Loucy (cell line): ENCODE measurements around the gene PSME4.

ENCODE experiments used
- H2AFZ ChIP-seq: fragments of 200-600 bp; sonication (generic); 2 replicates; pipeline ENCODE4 v1.6.0; 2016; ENCODE audit warnings: antibody characterized with exemption, mild to moderate bottlenecking, low read length, moderate library complexity
- H3F3A ChIP-seq: fragments of 200-600 bp; 2 replicates; pipeline ENCODE4 v1.6.0; 2016; ENCODE audit warnings: antibody characterized with exemption, low read depth, mild to moderate bottlenecking
- H3K27me3 ChIP-seq: fragments of 200-600 bp; sonication (generic); 2 replicates; pipeline ENCODE4 v1.6.1; 2014; ENCODE audit warnings: low read length, mild to moderate bottlenecking; ENCODE audit not compliant: insufficient read depth, poor library complexity, severe bottlenecking
- H3K36me3 ChIP-seq: fragments of 200-600 bp; sonication (generic); 2 replicates; pipeline ENCODE4 v1.6.1; 2016; ENCODE audit warnings: low read length; ENCODE audit not compliant: insufficient read depth
- H3K4me1 ChIP-seq: fragments of 200-600 bp; sonication (generic); 2 replicates; pipeline ENCODE4 v1.5.1; 2014; ENCODE audit warnings: low read length, mild to moderate bottlenecking; ENCODE audit not compliant: insufficient read depth, poor library complexity, severe bottlenecking
- H3K4me2 ChIP-seq: fragments of 200-600 bp; sonication (generic); 2 replicates; pipeline ENCODE4 v1.6.0; 2014; ENCODE audit warnings: antibody characterized with exemption, low read length, low read depth, mild to moderate bottlenecking; ENCODE audit not compliant: poor library complexity, severe bottlenecking
- H3K4me3 ChIP-seq: fragments of 200-600 bp; sonication (generic); 2 replicates; pipeline ENCODE4 v1.5.1; 2014; ENCODE audit warnings: low read length, mild to moderate bottlenecking, mixed read lengths; ENCODE audit not compliant: poor library complexity, severe bottlenecking
- H3K79me2 ChIP-seq: fragments of 200-600 bp; sonication (generic); 2 replicates; pipeline ENCODE4 v1.6.1; 2014; ENCODE audit warnings: low read length; ENCODE audit not compliant: insufficient read depth
- H3K9ac ChIP-seq: fragments of 200-600 bp; sonication (generic); 2 replicates; pipeline ENCODE4 v1.6.0; 2014; ENCODE audit warnings: mild to moderate bottlenecking, low read depth, low read length, moderate library complexity; ENCODE audit not compliant: poor library complexity, severe bottlenecking
- H3K9me2 ChIP-seq: fragments of 200-600 bp; sonication (generic); replicated peaks from 2 replicates; pipeline ENCODE4 v1.6.1; 2016; ENCODE audit warnings: low read depth, low read length, mixed read lengths
- H3K9me3 ChIP-seq: fragments of 200-600 bp; sonication (generic); 2 replicates; pipeline ENCODE4 v1.6.1; 2014; ENCODE audit warnings: mild to moderate bottlenecking, antibody characterized with exemption, low read length, low read depth; ENCODE audit not compliant: insufficient read depth
- H4K20me1 ChIP-seq: fragments of 200-600 bp; sonication (generic); 2 replicates; pipeline ENCODE4 v1.6.0; 2014; ENCODE audit warnings: antibody characterized with exemption, low read length, mild to moderate bottlenecking; ENCODE audit not compliant: insufficient read depth, poor library complexity, severe bottlenecking
- CTCF ChIP-seq: fragments of 200-600 bp; sonication (generic); conservative IDR thresholded peaks from 2 replicates; pipeline ENCODE4 v1.5.1; 2014; ENCODE audit warnings: mild to moderate bottlenecking, antibody characterized with exemption, low read length
- EZH2phosphoT487 ChIP-seq: fragments of 200-600 bp; IDR thresholded peaks from 2 replicates; pipeline ENCODE4 v1.6.1; 2018; ENCODE audit warnings: antibody characterized with exemption, mild to moderate bottlenecking, moderate library complexity, borderline replicate concordance

Gene PSME4

DNA sequence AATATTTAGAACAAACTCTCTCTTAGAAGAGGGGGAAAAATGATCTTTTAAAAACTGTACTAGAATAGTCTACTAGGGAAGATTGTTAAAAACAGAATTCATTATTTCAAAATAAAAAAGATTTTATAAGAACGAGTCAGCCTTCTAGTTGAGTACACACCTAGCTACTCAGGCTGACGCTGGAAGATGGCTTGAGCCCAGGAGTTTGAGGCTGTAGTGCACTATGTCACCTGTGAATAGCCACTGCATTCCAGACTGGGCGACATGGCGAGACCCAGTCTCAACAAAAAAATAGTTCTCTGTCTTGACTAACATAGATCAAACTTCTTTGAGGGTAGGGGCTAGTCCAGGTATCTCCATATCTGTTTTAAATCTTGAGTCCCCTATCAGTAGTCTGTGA is 150.1 kb downstream of the PSME4 start:
- H3F3A ChIP-seq = no peaks in the 10 kb centered on the region
- no peak overlapping the region for H3K9ac ChIP-seq
- H2AFZ ChIP-seq = no peak overlapping the region
- no peaks in the 10 kb centered on the region for H3K9me2 ChIP-seq
- no peaks in the 10 kb centered on the region for H3K4me1 ChIP-seq
- no peak overlapping the region for H3K4me2 ChIP-seq
- no peaks in the 10 kb centered on the region for H3K79me2 ChIP-seq
- H3K36me3 ChIP-seq = peaks cover 36% of the 10 kb centered on the region; the same call in 1 of the 2 replicates
- H4K20me1 ChIP-seq = no peaks in the 10 kb centered on the region
- no peak overlapping the region for H3K4me3 ChIP-seq
- TF ChIP-seq EZH2phosphoT487 = no peak
- TF ChIP-seq CTCF = no peak
- no peaks in the 10 kb centered on the region for H3K9me3 ChIP-seq
- no peaks in the 10 kb centered on the region for H3K27me3 ChIP-seq

GRCh38 chr2:53820048-53820447 is 150.7 kb downstream of the PSME4 start:
- Histone ChIP-seq H3K9ac (no peak overlapping the region), H3K36me3 (peaks cover 43% of the 10 kb centered on the region; the same call in 1 of the 2 replicates), H3K79me2 (no peaks in the 10 kb centered on the region), H3K9me2 (no peaks in the 10 kb centered on the region), H2AFZ (no peak overlapping the region), H3K4me1 (no peaks in the 10 kb centered on the region), H3F3A (no peaks in the 10 kb centered on the region), H3K4me2 (no peak overlapping the region), H3K27me3 (no peaks in the 10 kb centered on the region), H3K9me3 (no peaks in the 10 kb centered on the region), H4K20me1 (no peaks in the 10 kb centered on the region), H3K4me3 (no peak overlapping the region)
- TF ChIP-seq EZH2phosphoT487 = no peak
- no peak for TF ChIP-seq CTCF

GRCh38 chr2:53819634-53820033 is 151.2 kb downstream of the PSME4 start:
- no peak overlapping the region for H3K4me3 ChIP-seq
- no peaks in the 10 kb centered on the region for H3K4me1 ChIP-seq
- no peaks in the 10 kb centered on the region for H3K27me3 ChIP-seq
- TF ChIP-seq EZH2phosphoT487 = no peak
- no peak for TF ChIP-seq CTCF
- no peaks in the 10 kb centered on the region for H3K79me2 ChIP-seq
- H2AFZ ChIP-seq = no peak overlapping the region
- no peaks in the 10 kb centered on the region for H4K20me1 ChIP-seq
- H3K4me2 ChIP-seq = no peak overlapping the region
- H3F3A ChIP-seq = no peaks in the 10 kb centered on the region
- no peak overlapping the region for H3K9ac ChIP-seq
- no peaks in the 10 kb centered on the region for H3K9me3 ChIP-seq
- peaks cover 43% of the 10 kb centered on the region; the same call in 1 of the 2 replicates for H3K36me3 ChIP-seq
- no peaks in the 10 kb centered on the region for H3K9me2 ChIP-seq
